Measurements from ENCODE around the gene ZNF418.
"Not testable (repeated sequence)": the region's sequence is repeated elsewhere in the genome, so short reads cannot be mapped to it uniquely, and the experiment has no call there.

Gene ZNF418

DNA sequence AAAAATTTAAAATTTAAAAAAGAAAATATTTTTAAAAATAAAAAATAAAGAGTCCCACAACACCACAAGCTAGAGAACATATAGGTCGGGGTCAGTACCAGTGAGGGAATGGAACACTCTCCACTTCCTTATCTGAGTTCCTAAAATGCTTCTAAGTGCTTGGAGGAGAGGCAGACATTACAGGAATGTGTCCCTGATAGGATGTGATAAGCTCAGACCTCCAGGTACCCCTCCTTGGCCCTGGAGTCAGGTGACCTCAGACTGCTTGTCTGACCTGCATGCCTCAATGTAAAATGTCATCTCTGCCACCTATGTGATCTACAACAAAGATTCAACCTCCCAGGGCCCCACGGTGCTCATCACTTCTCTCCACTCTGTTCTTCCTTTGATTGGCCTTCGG, 49.2 kb downstream of the ZNF418 start:
- H3K79me2 ChIP-seq (ENCODE audit: control insufficient read depth, insufficient read depth, low read length, poor library complexity), result peaks cover 12% of the 10 kb centered on the region
- peaks cover 3 to 8% of the 10 kb centered on the region in 2 experiments for H3K36me3 ChIP-seq (ENCODE audit: control insufficient read depth in 1 of 2, insufficient read depth in 2 of 2, low read length in 2 of 2)
- no peak overlapping the region for H3K4me2 ChIP-seq (ENCODE audit: low read length)
- no peak overlapping the region for H2BK120ac ChIP-seq (ENCODE audit: insufficient read depth, low read length, poor library complexity)
- H3K9me3 ChIP-seq (ENCODE audit: insufficient read depth, low read depth, low read length), result peaks cover 4% of the 10 kb centered on the region
- H3K14ac ChIP-seq (ENCODE audit: low read length), result no peak overlapping the region
- peaks cover 20% of the 10 kb centered on the region for H3K79me1 ChIP-seq (ENCODE audit: low read length)
- no peak overlapping the region for H4K91ac ChIP-seq (ENCODE audit: low read depth, low read length)
- H3K4me1 ChIP-seq (ENCODE audit: control insufficient read depth in 1 of 2, insufficient read depth in 2 of 2, low read length in 2 of 2), result peaks cover 4 to 21% of the 10 kb centered on the region in 2 experiments
- no peak overlapping the region for H4K12ac ChIP-seq (ENCODE audit: low read depth, low read length)
- H3K27ac ChIP-seq (ENCODE audit: low read depth, low read length), result peak overlapping the region; percentile 28
- H2BK5ac ChIP-seq (ENCODE audit: low read depth, low read length, poor library complexity), result no peak overlapping the region
- no peak overlapping the region for H3K4me3 ChIP-seq (ENCODE audit: low read depth, low read length)
- no peak overlapping the region for H2AK5ac ChIP-seq (ENCODE audit: low read length)
- H3K23ac ChIP-seq (ENCODE audit: low read length), result no peak overlapping the region
- no CpG with 5 or more reads among the region's 3 CpGs for WGBS (ENCODE audit: extremely low coverage, insufficient coverage, insufficient read length)
- no peak overlapping the region for H2BK12ac ChIP-seq (ENCODE audit: low read length)
- no peak overlapping the region for H3K18ac ChIP-seq (ENCODE audit: low read length)
- H3K4ac ChIP-seq (ENCODE audit: low read depth, low read length), result no peak overlapping the region
- H2AFZ ChIP-seq (ENCODE audit: insufficient read depth, low read length, poor library complexity), result no peak overlapping the region
- no peak overlapping the region for H3K9ac ChIP-seq (ENCODE audit: low read length)
- DNase-seq, result peak; percentile 87 to 88
- H3K27me3 ChIP-seq (ENCODE audit: insufficient read depth, low read length), result no peaks in the 10 kb centered on the region
- H4K8ac ChIP-seq (ENCODE audit: low read depth, low read length), result no peak overlapping the region

DNA sequence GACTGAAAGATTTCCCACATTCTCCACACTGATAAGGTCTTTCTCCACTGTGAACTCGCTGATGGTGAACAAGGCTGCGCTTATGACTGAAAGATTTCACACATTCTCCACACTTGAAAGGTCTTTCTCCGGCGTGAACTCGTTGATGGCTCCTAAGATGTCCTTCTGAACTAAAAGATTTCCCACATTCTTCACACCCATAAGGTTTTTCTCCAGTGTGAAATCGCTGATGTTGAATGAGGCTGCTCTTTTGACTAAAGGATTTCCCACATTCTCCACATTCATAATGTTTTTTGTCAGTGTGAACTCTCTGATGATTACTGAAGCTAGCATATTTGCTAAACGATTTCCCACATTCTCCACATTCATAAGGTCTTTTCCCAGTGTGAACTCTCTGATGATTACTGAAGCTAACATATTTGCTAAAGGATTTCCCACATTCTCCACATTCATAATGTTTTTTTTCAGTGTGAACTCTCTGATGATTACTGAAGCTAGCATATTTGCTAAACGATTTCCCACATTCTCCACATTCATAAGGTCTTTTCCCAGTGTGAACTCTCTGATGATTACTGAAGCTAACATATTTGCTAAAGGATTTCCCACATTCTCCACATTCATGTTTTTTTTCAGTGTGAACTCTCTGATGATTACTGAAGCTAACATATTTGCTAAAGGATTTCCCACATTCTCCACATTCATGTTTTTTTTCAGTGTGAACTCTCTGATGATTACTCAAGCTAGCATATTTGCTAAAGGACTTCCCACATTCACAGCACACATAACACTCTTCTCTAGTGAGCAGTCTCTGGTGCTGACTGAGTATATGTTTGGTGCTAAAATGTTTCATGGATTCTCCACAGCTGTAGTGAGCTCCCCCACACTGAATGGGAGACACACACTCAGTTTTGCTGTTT, 61.1 kb downstream of the ZNF418 start:
- H3K4me3 ChIP-seq (ENCODE audit: low read depth, low read length); H3K27me3 ChIP-seq (ENCODE audit: insufficient read depth, low read length); H2BK12ac ChIP-seq (ENCODE audit: low read length); H3K23ac ChIP-seq (ENCODE audit: low read length); H2AK5ac ChIP-seq (ENCODE audit: low read length); H2AFZ ChIP-seq (ENCODE audit: insufficient read depth, low read length, poor library complexity); H4K91ac ChIP-seq (ENCODE audit: low read depth, low read length); H4K12ac ChIP-seq (ENCODE audit: low read depth, low read length); H2BK120ac ChIP-seq (ENCODE audit: insufficient read depth, low read length, poor library complexity); H3K79me2 ChIP-seq (ENCODE audit: control insufficient read depth, insufficient read depth, low read length, poor library complexity); H3K4ac ChIP-seq (ENCODE audit: low read depth, low read length); H3K9me3 ChIP-seq (ENCODE audit: insufficient read depth, low read depth, low read length); H3K4me2 ChIP-seq (ENCODE audit: low read length); H2BK5ac ChIP-seq (ENCODE audit: low read depth, low read length, poor library complexity); H4K8ac ChIP-seq (ENCODE audit: low read depth, low read length); H3K14ac ChIP-seq (ENCODE audit: low read length); H3K4me1 ChIP-seq (ENCODE audit: control insufficient read depth in 1 of 2, insufficient read depth in 2 of 2, low read length in 2 of 2); H3K27ac ChIP-seq (ENCODE audit: low read depth, low read length); H3K18ac ChIP-seq (ENCODE audit: low read length); H3K9ac ChIP-seq (ENCODE audit: low read length); H3K79me1 ChIP-seq (ENCODE audit: low read length): not testable (repeated sequence)
- no CpG with 5 or more reads among the region's 8 CpGs for WGBS (ENCODE audit: extremely low coverage, insufficient coverage, insufficient read length)
- peak in 1 of 2 donors; percentile 21 for DNase-seq
- peaks cover 24 to 40% of the 10 kb centered on the region in 2 experiments for H3K36me3 ChIP-seq (ENCODE audit: control insufficient read depth in 1 of 2, insufficient read depth in 2 of 2, low read length in 2 of 2)

DNA sequence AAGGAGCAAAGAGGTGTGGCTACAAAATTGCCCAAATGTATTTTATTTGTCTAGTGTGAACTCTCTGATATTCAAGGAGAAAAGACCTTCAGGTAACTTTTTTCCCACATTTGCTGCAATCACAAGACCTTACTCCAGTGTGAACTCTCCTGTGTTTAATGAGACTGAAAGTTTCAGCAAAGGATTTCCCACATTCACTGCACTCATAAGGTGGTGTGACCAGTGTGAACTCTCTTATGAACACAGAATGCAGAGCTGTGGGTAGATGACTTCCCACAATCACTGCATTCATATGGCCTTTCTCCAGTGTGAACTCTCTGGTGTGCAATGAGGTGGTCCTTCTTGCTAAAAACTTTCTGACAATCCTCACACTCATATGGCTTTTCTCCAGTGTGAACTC, 62.8 kb downstream of the ZNF418 start:
- Histone ChIP-seq H4K12ac (ENCODE audit: low read depth, low read length) (no peak overlapping the region), H3K27ac (ENCODE audit: low read depth, low read length) (no peak overlapping the region), H3K79me1 (ENCODE audit: low read length) (no peaks in the 10 kb centered on the region), H2AFZ (ENCODE audit: insufficient read depth, low read length, poor library complexity) (no peak overlapping the region), H3K27me3 (ENCODE audit: insufficient read depth, low read length) (peaks cover 3% of the 10 kb centered on the region), H2AK5ac (ENCODE audit: low read length) (no peak overlapping the region), H2BK12ac (ENCODE audit: low read length) (no peak overlapping the region), H4K91ac (ENCODE audit: low read depth, low read length) (no peak overlapping the region), H3K4me2 (ENCODE audit: low read length) (no peak overlapping the region), H3K4me3 (ENCODE audit: low read depth, low read length) (no peak overlapping the region), H3K9ac (ENCODE audit: low read length) (no peak overlapping the region), H2BK120ac (ENCODE audit: insufficient read depth, low read length, poor library complexity) (no peak overlapping the region), H2BK5ac (ENCODE audit: low read depth, low read length, poor library complexity) (no peak overlapping the region), H3K9me3 (ENCODE audit: insufficient read depth, low read depth, low read length) (peaks cover 2% of the 10 kb centered on the region), H3K4me1 (ENCODE audit: control insufficient read depth in 1 of 2, insufficient read depth in 2 of 2, low read length in 2 of 2) (no peaks in the 10 kb centered on the region), H3K23ac (ENCODE audit: low read length) (no peak overlapping the region), H3K14ac (ENCODE audit: low read length) (no peak overlapping the region), H3K36me3 (ENCODE audit: control insufficient read depth in 1 of 2, insufficient read depth in 2 of 2, low read length in 2 of 2) (peaks cover 26 to 41% of the 10 kb centered on the region in 2 experiments), H3K79me2 (ENCODE audit: control insufficient read depth, insufficient read depth, low read length, poor library complexity) (peaks cover 2% of the 10 kb centered on the region), H3K18ac (ENCODE audit: low read length) (no peak overlapping the region), H3K4ac (ENCODE audit: low read depth, low read length) (no peak overlapping the region), H4K8ac (ENCODE audit: low read depth, low read length) (no peak overlapping the region)
- DNase-seq, result no peak
